CD4-positive, alpha-beta memory T cell (primary cell): ENCODE measurements around the gene LIPK. TPM values are rescaled to one million over a fixed set of nuclear protein-coding genes. Genes with fewer than 3 reads are reported as not detected.

ENCODE experiments used
- CTCF ChIA-PET: fragments of 350-600 bp; sonication (Branson Sonifier 250); formaldehyde crosslinking; loops from one replicate; lab custom pipeline; 2021; ENCODE audit warnings: inconsistent platforms; ENCODE audit not compliant: partially characterized antibody; lab: Charles Lee
- POLR2A ChIA-PET: fragments of 350-600 bp; sonication (Branson Sonifier 250); formaldehyde crosslinking; loops from one replicate; lab custom pipeline; 2021; ENCODE audit not compliant: partially characterized antibody; lab: Charles Lee
- DNase-seq, 5 donors: peaks; one replicate each; pipeline versions ENCODE4 v3.0.0 to v3.0.0-alpha.2; 2020 to 2022; ENCODE audit warnings: mixed read lengths in 1 of 5
- H3K27ac ChIP-seq: one replicate; pipeline ENCODE4 v1.7.0; 2013; ENCODE audit warnings: low read depth, low read length
- H3K27me3 ChIP-seq: 2 replicates; pipeline ENCODE4 v1.7.0; 2013; ENCODE audit warnings: mild to moderate bottlenecking, low read length, moderate library complexity; ENCODE audit not compliant: insufficient read depth
- H3K36me3 ChIP-seq: 2 replicates; pipeline ENCODE4 v1.7.0; 2013; ENCODE audit warnings: mild to moderate bottlenecking, low read length, moderate library complexity; ENCODE audit not compliant: insufficient read depth
- H3K4me1 ChIP-seq: 2 replicates; pipeline ENCODE4 v1.7.0; 2013; ENCODE audit warnings: mild to moderate bottlenecking, low read length, moderate library complexity; ENCODE audit not compliant: insufficient read depth
- H3K4me3 ChIP-seq, 2 donors: one replicate each; pipeline ENCODE4 v1.7.0; 2013; ENCODE audit warnings: low read length in 2 of 2, mild to moderate bottlenecking in 1 of 2
- H3K9me3 ChIP-seq, 2 donors: one replicate each; pipeline ENCODE4 v1.7.0; 2013; ENCODE audit warnings: low read length in 2 of 2, control low read depth in 1 of 2; ENCODE audit not compliant: control insufficient read depth in 1 of 2
- H3K27ac Mint-ChIP-seq, 7 donors: one replicate each; pipeline ENCODE4 v1.8.0; 2020 to 2021; ENCODE audit warnings: mixed read lengths in 7 of 7, mild to moderate bottlenecking in 6 of 7, inconsistent platforms in 3 of 7, moderate library complexity in 3 of 7
- H3K27me3 Mint-ChIP-seq, 2 donors: one replicate each; pipeline ENCODE4 v1.8.0; 2020 to 2021; ENCODE audit warnings: mixed read lengths in 2 of 2
- H3K36me3 Mint-ChIP-seq, 2 donors: one replicate each; pipeline ENCODE4 v1.8.0; 2020 to 2021; ENCODE audit warnings: mixed read lengths in 2 of 2, inconsistent platforms in 1 of 2, mild to moderate bottlenecking in 1 of 2
- H3K4me1 Mint-ChIP-seq, 4 donors: one replicate each; pipeline ENCODE4 v1.8.0; 2020 to 2021; ENCODE audit warnings: mixed read lengths in 4 of 4, mild to moderate bottlenecking in 1 of 4
- H3K4me3 Mint-ChIP-seq, 8 donors: one replicate each; pipeline ENCODE4 v1.8.0; 2020 to 2021; ENCODE audit warnings: mixed read lengths in 8 of 8, mild to moderate bottlenecking in 7 of 8, moderate library complexity in 6 of 8, inconsistent platforms in 3 of 8
- H3K9me3 Mint-ChIP-seq, 8 donors: one replicate each; pipeline ENCODE4 v1.8.0; 2020 to 2021; ENCODE audit warnings: mixed read lengths in 8 of 8, mild to moderate bottlenecking in 5 of 8, inconsistent platforms in 3 of 8, moderate library complexity in 1 of 8
- intact Hi-C: fragments of 100-400 bp; cut with micrococcal nuclease; formaldehyde crosslinking; loops from one replicate; pipeline ENCODE4 v1.15.1; 2023
- polyA plus RNA-seq, 2 donors: library from polyadenylated mRNA; unstranded; fragments of 300-500 nt; fragmentation: Illumina TruSeq; gene quantifications; one replicate each; pipeline ENCODE4 v1.2.3, GENCODE V29; 2021
- total RNA-seq, 2 experiments: library from RNA; stranded (reverse); gene quantifications; one replicate each; pipeline ENCODE4 v1.2.3, GENCODE V29; 2021

LIPK gene
- total and polyA plus RNA-seq, 4 experiments from 2014 or later, result not detected

DNA sequence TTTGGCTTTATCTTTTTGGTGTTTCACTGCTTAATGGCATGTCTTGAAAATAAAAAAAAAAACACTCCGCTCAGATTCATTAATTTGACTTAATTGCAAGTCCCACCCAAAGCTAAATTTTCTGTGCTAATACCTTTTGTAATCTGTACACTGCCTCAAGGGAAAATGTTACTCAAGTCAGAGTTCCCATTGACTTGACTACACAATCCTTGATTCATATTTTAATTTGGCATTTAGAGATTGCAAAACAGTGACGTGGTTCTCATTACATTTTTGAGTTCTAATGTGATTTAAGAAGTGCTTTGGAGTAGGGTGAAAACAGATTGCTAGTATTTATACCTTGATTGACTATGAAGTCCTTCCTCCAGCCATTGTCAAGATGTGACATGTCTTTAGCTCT, 75.2 kb downstream of the LIPK start:
- no peak overlapping the region for H3K4me3 Mint-ChIP-seq
- H3K36me3 Mint-ChIP-seq, result no peaks in the 10 kb centered on the region
- POLR2A ChIA-PET, result no interaction called here
- H3K27me3 ChIP-seq, result no peaks in the 10 kb centered on the region
- H3K9me3 Mint-ChIP-seq, result no peaks in the 10 kb centered on the region
- H3K36me3 ChIP-seq, result no peaks in the 10 kb centered on the region
- intact Hi-C loops, result no loop called here
- H3K4me1 ChIP-seq, result no peaks in the 10 kb centered on the region
- H3K4me3 ChIP-seq, result no peak overlapping the region
- no peaks in the 10 kb centered on the region for H3K9me3 ChIP-seq
- peaks cover 0 to 2% (median 0%) of the 10 kb centered on the region in 4 donors for H3K4me1 Mint-ChIP-seq
- H3K27ac ChIP-seq, result no peak overlapping the region
- no peak overlapping the region for H3K27ac Mint-ChIP-seq
- peaks cover 0 to 2% of the 10 kb centered on the region in 2 donors for H3K27me3 Mint-ChIP-seq
- no peak for DNase-seq
- CTCF ChIA-PET, result interaction anchor here (0.9 kb wide), 1 partner anchor 30 kb away, joined by 3 read pairs; no protein-coding TSS in a partner anchor

- H3K4me1 Mint-ChIP-seq, result peaks cover 0 to 2% (median 0%) of the 10 kb centered on the region in 4 donors
- no peaks in the 10 kb centered on the region for H3K9me3 Mint-ChIP-seq
- intact Hi-C loops, result no loop called here
- no peak overlapping the region for H3K4me3 Mint-ChIP-seq
- CTCF ChIA-PET, result no interaction called here
- no peaks in the 10 kb centered on the region for H3K36me3 Mint-ChIP-seq
- Histone ChIP-seq H3K36me3 (no peaks in the 10 kb centered on the region), H3K27ac (no peak overlapping the region), H3K9me3 (no peaks in the 10 kb centered on the region), H3K4me1 (no peaks in the 10 kb centered on the region), H3K27me3 (no peaks in the 10 kb centered on the region), H3K4me3 (no peak overlapping the region)
- no peak for DNase-seq
- H3K27me3 Mint-ChIP-seq, result peaks cover 2 to 3% of the 10 kb centered on the region in 2 donors
- POLR2A ChIA-PET, result no interaction called here
- no peak overlapping the region for H3K27ac Mint-ChIP-seq
Measured at GRCh38 chr10:88782222-88782621, 76.2 kb downstream of the LIPK start.

DNA sequence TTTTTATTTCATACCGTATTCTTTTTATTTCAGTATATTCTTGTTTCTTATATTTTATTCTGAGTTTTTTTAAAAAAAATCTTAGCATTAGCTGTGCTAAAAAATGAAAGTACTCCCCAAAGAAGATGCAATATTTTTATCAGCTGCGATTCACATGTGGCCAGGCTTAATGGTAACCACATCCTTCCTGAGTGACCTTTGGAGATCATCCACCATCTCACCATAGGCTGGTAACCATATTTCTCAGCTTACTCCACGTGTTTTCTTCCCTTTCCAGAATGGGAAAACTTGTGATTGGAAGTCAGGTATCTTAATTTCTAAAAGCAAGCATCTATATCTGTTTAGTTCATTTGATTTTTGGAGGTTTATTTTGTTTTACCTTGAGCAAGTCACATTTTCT, 77.7 kb downstream of the LIPK start:
- intact Hi-C loops, result no loop called here

DNA sequence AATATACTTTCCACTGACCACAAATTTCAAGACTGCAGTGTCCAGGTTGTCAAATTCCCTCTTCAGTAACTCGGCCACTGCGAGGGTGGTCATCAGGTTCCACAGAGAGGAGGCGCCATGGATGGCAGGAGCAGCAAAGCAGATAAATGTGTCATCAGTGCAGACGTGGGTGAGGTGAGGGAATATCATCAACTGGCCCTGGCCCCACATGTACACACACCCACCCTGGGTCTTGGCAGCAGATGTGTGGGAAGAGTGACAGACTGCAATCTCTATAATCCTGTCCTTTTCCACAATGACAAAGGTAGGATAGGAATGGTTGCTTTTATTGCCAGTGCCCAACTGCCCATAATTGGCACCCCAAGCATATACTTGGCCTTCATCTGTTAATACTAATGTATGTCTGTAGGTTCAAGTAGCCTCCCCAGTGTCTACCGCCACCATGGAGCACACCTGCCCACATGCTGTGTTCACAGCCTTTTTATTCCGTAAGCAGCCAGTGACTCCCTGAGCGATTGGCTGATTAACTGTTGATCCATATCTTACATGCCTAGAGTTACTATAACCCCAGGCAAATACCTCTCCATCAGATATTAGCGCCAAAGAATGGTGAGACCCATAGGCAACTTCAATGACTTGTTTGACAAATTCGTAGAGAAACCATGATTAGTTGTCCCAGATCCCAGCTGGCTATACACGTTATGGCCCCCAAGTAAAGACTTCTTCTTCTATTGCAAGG, 80.2 kb downstream of the LIPK start:
- Histone ChIP-seq H3K36me3 (no peaks in the 10 kb centered on the region), H3K27ac (no peak overlapping the region), H3K4me3 (no peak overlapping the region), H3K9me3 (no peaks in the 10 kb centered on the region), H3K4me1 (no peaks in the 10 kb centered on the region), H3K27me3 (no peaks in the 10 kb centered on the region)
- Mint-ChIP-seq H3K4me3 (no peak overlapping the region), H3K4me1 (peaks cover 0 to 2% (median 0%) of the 10 kb centered on the region in 4 donors), H3K9me3 (peaks cover 0 to 2% (median 0%) of the 10 kb centered on the region in 8 donors), H3K27ac (no peak overlapping the region), H3K36me3 (no peaks in the 10 kb centered on the region), H3K27me3 (peaks cover 1 to 3% of the 10 kb centered on the region in 2 donors)
- ChIA-PET POLR2A (no interaction called here), CTCF (no interaction called here)
- intact Hi-C loops, result no loop called here
- no peak for DNase-seq

More for the DNA sequence above, 77.7 kb downstream of the LIPK start:
- no peaks in the 10 kb centered on the region for H3K9me3 ChIP-seq
- ChIA-PET CTCF (no interaction called here), POLR2A (no interaction called here)
- Mint-ChIP-seq H3K4me3 (no peak overlapping the region), H3K36me3 (no peaks in the 10 kb centered on the region), H3K4me1 (peaks cover 0 to 2% (median 0%) of the 10 kb centered on the region in 4 donors), H3K9me3 (no peaks in the 10 kb centered on the region), H3K27me3 (peaks cover 1 to 3% of the 10 kb centered on the region in 2 donors), H3K27ac (no peak overlapping the region)
- no peaks in the 10 kb centered on the region for H3K4me1 ChIP-seq
- no peaks in the 10 kb centered on the region for H3K36me3 ChIP-seq
- no peak overlapping the region for H3K4me3 ChIP-seq
- H3K27ac ChIP-seq, result no peak overlapping the region
- no peaks in the 10 kb centered on the region for H3K27me3 ChIP-seq
- no peak for DNase-seq

- ChIA-PET POLR2A (no interaction called here), CTCF (no interaction called here)
- H3K9me3 Mint-ChIP-seq, result peaks cover 0 to 2% (median 0%) of the 10 kb centered on the region in 8 donors
- H3K36me3 Mint-ChIP-seq, result no peaks in the 10 kb centered on the region
- H3K9me3 ChIP-seq, result no peaks in the 10 kb centered on the region
- no peak for DNase-seq
- no peak overlapping the region for H3K27ac ChIP-seq
- H3K27me3 ChIP-seq, result no peaks in the 10 kb centered on the region
- no peak overlapping the region for H3K27ac Mint-ChIP-seq
- no peak overlapping the region for H3K4me3 Mint-ChIP-seq
- intact Hi-C loops, result no loop called here
- peaks cover 0 to 2% (median 1%) of the 10 kb centered on the region in 4 donors for H3K4me1 Mint-ChIP-seq
- H3K27me3 Mint-ChIP-seq, result peaks cover 1 to 3% of the 10 kb centered on the region in 2 donors
- H3K4me3 ChIP-seq, result no peak overlapping the region
- no peaks in the 10 kb centered on the region for H3K36me3 ChIP-seq
- no peaks in the 10 kb centered on the region for H3K4me1 ChIP-seq
Measured at GRCh38 chr10:88787463-88787862, 81.4 kb downstream of the LIPK start.

- no peaks in the 10 kb centered on the region for H3K27me3 ChIP-seq
- peaks cover 8% of the 10 kb centered on the region for H3K4me1 ChIP-seq
- no peak overlapping the region for H3K4me3 ChIP-seq
- Mint-ChIP-seq H3K27ac (no peak overlapping the region), H3K36me3 (no peaks in the 10 kb centered on the region), H3K4me1 (peaks cover 3 to 14% (median 8%) of the 10 kb centered on the region in 4 donors), H3K27me3 (peaks cover 1 to 3% of the 10 kb centered on the region in 2 donors), H3K9me3 (peaks cover 0 to 2% (median 0%) of the 10 kb centered on the region in 8 donors), H3K4me3 (no peak overlapping the region)
- ChIA-PET POLR2A (no interaction called here), CTCF (interaction anchor here (1.1 kb wide), 1 partner anchor 22 kb away, joined by 4 read pairs; no protein-coding TSS in a partner anchor)
- H3K36me3 ChIP-seq, result no peaks in the 10 kb centered on the region
- no peaks in the 10 kb centered on the region for H3K9me3 ChIP-seq
- intact Hi-C loops, result no loop called here
- no peak overlapping the region for H3K27ac ChIP-seq
- no peak for DNase-seq
Measured at GRCh38 chr10:88788924-88789323, 82.9 kb downstream of the LIPK start.

DNA sequence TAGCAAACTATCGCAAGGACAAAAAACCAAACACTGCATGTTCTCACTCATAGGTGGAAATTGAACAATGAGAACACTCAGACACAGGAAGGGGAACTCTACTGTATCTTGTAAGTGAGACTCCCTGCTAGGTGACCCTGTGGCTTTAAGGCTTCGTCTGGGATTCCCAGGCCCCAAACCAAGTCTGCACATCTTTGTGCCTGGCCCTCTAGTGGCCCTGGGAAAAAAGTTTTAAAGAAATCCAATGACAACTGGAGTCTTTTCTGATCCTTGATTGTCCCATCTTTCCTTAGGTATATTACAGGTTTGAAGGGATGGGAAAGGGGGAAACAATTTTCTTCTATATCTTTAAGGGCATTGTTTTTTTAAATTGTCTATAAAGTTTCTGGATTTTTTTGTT, 85.9 kb downstream of the LIPK start:
- peaks cover 0 to 2% (median 0%) of the 10 kb centered on the region in 8 donors for H3K9me3 Mint-ChIP-seq
- no peaks in the 10 kb centered on the region for H3K9me3 ChIP-seq
- no peak overlapping the region for H3K27ac Mint-ChIP-seq
- intact Hi-C loops, result no loop called here
- no peak overlapping the region for H3K4me3 ChIP-seq
- peaks cover 10% of the 10 kb centered on the region for H3K4me1 ChIP-seq
- H3K36me3 Mint-ChIP-seq, result no peaks in the 10 kb centered on the region
- no peaks in the 10 kb centered on the region for H3K27me3 ChIP-seq
- ChIA-PET CTCF (interaction anchor here (0.7 to 1.5 kb wide), 2 partner anchors 13 to 45 kb away, joined by 3 read pairs; no protein-coding TSS in a partner anchor), POLR2A (no interaction called here)
- peaks cover 0 to 1% of the 10 kb centered on the region in 2 donors for H3K27me3 Mint-ChIP-seq
- DNase-seq, result no peak
- H3K4me1 Mint-ChIP-seq, result peaks cover 4 to 17% (median 11%) of the 10 kb centered on the region in 4 donors
- no peak overlapping the region for H3K27ac ChIP-seq
- no peaks in the 10 kb centered on the region for H3K36me3 ChIP-seq
- no peak overlapping the region for H3K4me3 Mint-ChIP-seq
